NCI-H2107 (cell line): ENCODE results near the gene TBC1D22A.
A peak's percentile ranks its signal among the peaks of the same experiment; 100 is the strongest.

Experiments used
- DNase-seq: peaks from one replicate; lab custom pipeline; 2025; lab: John Stamatoyannopoulos, UW

The TBC1D22A gene

DNA sequence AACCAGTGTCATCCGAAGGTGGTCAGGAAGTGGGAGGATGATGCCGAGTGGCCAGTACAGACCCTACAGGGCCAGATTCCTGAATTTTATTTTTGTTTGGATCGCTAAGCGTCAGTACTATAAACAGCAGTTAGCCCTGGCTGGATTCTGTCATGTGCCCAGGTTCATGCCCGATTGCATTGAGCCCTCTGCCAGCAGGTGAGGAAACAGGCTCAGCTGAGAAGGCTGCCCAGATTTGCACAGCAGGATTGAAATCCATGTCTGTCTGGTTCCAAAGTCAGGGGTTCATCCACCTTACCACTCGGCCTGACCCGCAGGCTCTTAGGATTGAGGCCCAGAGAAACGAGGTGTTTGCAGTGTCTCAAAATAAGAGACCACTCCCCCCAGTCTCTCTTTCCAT lies 9.1 kb upstream of the TBC1D22A start:
- DNase-seq: no peak

DNA sequence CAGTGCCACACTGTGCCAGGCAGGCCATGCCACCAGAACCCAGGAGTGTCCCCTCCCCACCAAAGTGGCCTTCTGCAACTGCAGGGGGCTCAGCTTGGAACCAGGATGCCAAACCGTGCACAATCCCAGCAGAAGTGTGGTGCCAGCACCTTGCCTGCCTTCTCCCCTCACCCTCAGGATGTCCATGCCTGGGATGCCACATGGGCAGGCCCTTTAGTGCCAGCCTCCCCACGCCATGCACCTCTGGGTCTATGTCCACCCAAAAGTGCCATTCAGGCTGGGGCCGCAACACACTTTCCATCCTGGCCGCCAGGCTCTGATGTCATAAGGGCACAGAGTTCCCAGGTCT lies 8.7 kb upstream of the TBC1D22A start:
- DNase-seq: no peak

DNA sequence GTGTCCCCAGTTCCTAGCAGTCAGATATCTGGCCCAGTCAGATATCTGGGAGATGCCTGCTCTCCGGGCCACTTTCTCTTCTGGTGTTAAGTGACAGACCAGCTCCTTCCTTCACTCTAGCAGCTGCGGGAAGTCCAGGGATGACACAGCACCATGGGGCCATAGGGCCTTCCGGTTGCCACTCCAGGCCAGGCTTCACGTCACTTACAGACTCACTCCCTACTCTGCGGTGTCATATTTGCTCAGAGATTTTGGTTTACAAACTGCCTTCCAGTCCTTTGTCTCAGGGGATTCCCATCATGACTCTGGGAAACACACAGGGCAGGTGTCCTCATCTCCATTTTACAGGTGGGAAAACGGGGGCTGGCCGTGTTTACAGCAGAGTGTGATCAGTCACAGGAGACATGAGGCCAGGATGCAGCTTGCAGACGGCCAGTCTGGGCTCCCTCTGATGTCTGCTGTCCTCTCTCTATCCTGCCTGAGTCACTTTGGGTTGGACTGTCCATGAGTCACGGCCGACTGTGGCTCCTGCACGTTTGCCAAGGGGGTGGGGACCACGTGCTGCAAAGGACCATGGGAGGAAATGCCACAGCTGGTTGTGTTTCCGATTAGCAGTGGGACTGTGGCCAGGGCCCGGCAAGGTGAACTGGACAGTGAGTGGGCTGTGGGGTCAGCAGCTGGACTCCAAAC lies 8.2 kb upstream of the TBC1D22A start:
- DNase-seq: no peak

DNA sequence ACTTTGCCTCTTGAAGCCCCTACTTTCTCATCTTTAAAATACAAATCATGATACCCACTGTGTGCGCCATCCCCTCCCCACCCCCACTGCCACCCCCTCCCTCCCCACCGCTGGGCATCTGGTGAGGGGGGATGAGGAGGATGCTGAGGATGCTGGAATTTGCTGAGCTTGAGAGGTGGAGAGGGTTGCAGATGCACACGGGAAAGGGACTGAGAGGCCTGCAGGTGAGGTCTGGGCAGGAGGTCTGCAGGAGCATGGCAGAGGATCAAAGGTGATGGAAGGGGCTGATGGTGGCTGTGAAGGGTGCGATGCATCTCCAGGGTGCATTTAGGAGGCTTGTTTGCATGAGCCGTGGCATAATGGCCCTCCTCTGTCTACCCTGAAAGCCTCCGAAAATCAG lies 7.6 kb upstream of the TBC1D22A start:
- DNase-seq: no peak

DNA sequence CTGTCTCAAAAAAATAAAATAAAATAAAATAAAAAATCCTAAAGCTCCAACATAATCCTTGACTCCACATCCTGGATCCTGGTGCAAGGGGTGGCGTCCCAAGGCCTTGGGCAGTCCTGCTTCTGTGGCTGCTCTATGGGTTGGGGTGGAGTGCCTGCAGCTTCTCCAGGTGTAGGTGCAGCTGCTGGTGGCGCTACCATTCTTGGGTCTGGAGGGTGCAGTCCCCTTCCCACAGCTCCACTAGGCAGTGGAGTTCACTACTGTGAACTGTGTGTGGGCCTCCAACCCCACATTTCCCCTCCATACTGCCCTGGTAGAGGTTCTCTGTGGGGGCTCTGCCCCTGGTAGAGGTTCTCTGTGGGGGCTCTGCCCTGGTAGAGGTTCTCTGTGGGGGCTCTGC lies 6.9 kb upstream of the TBC1D22A start:
- no peak for DNase-seq

DNA sequence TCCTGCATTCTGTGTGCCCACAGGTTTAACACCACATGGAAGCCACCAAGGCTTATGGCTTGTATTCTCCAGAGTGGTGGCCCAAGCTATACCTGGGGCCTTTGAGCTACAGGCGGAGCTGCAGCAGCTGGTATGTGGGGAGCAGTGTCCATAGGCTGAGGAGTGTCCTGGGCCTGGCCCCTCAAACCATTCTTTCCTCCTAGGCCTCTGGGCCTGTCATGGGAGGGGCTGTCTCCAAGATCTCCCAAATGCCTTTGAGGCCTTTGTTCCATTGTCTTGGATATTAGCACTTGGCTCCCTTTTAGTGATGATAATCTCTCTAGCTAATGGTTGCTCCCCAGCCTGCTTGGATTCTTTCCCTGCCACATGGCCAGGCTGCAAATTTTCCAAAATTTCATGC lies 6.4 kb upstream of the TBC1D22A start:
- DNase-seq: no peak

DNA sequence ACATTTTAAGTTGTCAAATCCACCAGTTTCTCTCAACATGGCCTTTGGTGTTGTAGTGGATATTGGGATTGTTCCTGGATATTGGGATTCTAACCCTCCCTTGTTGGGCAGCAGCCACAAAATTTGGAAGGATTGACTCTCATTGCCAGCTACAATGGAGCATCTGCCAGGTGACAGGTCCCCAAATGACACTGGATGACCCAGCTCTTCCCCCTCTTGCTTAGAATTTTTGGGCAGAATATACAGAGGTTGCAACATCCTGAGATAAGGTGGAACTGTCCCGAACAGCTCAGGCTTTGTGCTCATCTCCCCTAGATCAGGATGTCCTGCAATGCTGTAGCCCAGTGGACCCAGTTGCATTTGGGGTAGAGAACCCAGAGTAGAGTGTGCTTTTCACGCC lies 5.3 kb upstream of the TBC1D22A start:
- no peak for DNase-seq

DNA sequence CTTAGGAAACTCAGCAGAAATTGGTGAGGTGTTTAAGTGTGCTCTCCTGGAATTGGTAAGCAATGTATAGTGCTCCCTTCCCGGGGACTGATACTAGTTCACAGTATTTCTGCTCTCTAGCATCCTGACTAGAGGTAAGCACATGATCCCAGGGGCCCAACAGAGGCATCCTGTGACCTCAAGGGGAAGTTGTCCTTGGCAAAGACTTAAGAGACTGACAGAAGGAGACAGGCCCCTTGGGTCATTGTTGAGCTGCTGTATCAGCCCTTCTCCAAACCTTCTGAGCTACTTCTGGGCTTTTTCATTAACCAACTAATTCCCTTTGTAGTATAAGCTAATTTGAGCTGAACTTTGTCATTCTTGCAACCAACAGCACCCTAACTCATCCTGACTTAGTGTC lies 4.3 kb upstream of the TBC1D22A start:
- DNase-seq: no peak

DNA sequence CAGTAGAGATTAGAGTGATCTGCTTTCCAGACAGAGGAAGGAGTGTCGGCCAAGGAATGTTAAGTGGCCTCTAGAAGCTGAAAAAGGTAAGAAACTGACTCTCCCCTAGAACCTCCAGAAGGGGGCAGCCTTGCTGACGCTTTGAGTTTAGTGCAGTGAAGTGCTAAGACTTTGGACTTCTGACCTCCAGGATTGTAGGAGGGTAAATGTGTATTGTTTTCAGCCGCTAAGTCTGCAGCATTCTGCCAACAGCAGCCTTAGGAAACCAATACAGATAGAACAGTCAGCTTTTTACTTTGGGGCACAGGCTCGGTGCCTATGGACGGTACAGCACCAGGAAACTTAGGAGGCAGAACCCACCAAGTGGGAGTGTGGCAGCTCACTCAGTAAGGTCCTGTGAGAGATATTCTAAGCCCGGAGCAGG lies 3.6 kb upstream of the TBC1D22A start:
- no peak for DNase-seq

DNA sequence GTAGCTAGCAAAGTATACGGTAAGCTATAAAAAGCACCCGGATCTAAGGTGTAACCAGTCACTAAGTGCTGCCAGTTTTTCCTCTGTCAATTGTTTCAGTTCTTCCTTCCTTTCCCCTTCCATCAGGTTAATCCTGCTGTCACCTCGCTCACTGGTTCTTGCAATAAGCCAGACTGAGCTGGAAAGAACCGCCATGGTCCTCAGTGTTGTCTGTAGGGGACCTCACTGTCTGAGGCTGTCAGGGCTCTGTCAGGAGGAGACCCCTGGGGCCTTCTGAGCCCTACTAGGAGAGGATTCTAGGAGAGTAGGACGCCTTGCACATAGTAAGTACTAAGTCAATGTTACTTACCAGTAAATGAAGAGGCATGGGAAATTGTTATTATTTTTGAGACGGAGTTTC lies 1.4 kb upstream of the TBC1D22A start:
- no peak for DNase-seq

DNA sequence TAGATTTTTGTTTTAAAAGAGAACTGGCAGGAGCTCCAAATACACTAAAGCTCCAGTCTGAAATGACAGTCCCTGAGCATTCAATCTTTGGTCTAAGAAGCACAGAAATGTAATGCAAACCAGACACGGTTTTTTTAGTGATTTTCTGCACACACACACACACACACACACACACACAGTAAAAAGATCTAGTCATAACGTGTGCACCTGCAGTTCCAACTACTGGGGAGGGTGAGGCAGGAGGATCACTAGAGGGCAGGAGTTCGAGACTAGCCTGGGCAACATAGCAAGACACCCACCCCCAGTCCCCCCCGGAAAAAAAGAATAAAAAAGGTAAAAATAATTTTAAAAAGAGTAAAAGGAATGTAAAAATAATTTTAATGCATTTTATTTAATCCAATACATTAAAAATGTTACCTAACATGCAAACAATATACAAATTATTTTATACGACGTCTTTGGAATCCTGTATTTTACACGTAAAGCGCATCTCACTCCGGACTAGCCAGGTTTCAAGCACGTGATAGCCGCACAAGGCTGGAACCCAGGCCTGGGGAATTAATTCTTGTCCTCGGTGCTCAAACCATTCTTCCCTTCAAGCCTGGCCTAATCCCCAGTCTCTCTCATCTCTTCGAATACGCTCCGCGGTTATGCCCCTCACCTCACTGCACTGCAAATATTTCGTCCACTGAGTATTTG lies 762 bp upstream of the TBC1D22A start:
- DNase-seq: no peak

DNA sequence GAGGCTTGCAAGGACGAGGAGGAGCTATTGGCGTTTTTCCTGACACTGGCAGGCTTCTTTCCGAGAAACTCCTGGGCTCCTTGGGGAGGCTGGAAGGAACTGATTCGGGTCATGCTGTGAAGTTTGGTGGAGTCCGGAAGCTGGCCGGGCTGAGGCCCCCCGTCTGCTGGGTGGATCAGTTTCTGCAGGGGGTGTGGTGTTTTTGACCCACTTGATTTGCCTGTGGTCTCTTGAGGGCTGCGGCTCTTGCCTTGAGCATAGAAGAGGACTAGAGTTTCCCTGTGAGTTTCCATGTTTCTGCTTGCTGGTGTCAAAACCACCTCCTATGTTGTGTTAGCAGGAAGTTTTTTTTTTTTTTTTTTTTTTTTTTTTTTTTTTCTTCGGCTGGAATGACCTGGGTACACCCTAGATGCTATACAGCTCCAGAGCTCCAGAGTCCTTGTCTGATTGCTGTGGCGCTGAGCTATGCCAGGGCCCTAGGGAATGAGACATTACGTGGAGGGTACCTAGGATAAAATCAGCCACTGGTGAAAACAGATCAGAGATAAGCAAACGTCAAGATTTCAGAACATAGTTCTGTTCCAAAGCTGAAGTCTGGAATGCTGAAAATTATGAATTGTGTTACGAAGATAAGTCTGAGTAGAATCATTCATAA lies 728 bp downstream of the TBC1D22A start:
- no peak for DNase-seq

DNA sequence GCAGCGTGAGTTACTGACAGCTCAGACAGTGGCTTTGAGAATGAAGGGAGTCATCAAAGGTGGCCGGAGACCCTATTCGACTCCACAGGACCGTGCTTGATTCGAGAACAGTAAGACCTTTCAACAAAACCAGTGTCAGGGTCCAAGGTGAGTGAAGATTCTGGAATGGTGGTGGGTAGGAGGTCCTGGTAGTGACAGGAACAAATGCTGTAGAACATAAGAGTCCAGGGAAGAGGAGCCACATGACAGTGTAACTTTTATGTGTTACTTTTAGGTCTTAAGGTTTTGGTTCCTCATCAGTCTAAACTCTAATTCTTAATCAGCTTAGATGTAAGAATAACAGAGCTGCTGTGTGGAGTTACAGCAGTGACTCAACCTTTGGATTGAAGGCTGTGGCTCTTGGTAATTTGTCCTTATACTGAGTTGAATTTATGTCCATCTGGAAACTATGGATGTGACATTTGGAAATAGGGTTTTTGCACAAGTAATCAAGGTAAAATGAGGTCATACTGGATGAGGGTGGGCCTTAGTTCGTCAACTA lies 1.8 kb downstream of the TBC1D22A start:
- no peak for DNase-seq

DNA sequence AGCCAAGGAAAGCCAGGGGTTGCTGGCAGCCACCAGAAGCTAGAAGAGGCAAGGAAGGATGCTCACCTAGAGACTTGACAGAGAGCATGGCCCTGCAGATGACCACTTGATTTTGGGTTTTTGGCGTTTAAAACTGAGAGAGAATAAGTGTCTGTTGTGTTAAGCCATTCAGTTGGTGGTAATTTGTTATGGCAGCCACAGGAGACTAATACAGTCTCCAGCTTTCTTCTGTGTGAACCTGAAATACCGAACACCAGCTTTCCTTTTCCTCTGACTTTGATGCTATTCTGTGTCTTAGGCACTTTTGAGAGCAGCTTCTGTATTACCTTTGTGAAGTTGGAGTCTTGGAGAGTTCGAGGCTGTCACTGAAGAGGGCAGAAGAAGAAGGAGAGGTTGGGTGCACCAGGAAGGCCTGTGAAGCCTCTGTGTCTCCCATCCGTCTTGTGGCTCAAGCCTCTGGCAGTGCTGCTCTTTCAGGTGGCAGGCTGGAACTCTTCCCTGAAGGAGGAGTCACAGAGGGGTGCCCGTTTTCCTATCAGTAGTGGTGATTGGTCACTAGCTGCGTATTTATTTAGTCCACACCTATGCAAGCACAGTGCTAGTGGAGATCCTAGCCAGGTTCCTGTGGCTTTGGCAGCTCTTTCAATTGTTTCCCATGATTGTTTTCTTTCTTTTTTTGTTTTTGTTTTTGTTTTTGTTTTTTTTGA lies 2.5 kb downstream of the TBC1D22A start:
- DNase-seq: no peak

DNA sequence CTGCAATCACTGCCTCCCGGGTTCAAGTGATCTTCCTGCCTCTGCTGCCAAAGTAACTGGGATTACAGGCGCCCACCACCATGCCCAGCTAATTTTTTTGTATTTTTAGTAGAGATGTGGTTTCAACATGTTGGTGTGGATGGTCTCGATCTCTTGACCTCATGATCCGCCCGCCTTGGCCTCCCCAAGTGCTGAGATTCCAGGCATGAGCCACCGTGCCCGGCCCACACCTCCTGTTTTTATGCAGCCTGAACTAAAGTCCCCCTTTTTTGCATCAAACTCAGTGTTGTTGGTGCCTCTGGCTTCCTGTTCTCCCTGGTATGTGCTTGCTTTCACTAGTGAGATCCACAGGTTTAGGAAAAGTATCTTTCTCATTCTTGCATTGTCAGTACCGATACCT lies 4.2 kb downstream of the TBC1D22A start:
- DNase-seq: no peak

DNA sequence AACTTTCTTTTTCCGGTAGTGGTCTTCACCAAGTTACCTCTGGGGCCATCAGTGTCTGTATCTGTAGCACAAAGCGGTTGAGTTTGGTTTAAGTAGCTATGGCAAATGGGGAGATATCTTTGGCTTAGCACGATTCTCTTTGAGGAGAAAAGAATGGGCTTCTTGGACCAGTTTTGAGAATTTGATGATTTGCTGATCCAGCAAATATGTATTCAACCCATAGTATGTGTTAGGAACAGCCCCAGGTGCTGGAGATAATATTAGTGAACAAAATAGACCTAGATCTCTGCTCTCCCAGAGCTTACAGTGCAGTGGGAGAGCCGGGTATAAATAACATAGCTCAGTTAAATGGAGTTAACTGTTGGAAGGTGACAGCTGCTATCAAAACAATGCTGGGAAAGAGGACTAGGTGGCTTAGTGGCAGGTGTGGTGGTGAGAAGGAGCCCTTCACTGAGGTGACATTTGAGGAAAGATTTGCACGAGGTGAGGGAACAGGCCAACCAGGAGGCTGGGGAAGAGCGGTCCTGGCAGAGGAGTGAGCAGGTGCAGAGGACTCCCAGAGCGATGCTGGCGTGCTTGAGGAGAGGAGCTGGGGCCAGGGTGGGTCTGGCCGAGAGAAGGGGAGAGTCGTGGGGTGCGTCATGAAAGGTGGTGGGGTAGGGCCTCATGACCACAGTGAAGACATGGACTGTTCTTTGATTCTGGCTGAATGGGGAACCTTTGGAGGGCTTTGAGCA lies 5.0 kb downstream of the TBC1D22A start:
- peak; percentile 55 for DNase-seq

DNA sequence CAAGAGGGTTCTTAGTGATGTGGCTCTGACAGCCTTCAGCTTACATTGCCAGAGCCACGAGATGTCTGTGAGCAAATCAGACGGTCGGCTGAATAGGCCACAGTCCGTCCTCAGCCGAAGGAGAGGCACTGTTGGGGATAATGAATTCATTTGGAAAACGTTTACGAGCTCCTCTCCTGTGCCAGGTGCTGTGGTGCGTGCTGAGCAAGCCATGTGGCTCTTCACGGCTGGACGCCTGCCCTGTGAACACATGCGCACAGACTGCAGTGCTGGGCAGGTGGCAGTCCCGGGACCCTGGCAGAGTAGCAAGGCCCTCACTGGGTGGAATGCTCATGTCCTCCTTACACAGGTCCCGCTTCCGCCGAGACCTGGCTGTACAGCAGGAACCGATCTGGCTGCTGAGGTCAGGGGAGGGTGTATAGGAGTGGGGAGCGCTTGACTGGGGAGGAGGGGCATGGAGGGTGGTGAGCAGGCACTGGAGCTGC lies 6.8 kb downstream of the TBC1D22A start:
- peak; percentile 58 for DNase-seq

DNA sequence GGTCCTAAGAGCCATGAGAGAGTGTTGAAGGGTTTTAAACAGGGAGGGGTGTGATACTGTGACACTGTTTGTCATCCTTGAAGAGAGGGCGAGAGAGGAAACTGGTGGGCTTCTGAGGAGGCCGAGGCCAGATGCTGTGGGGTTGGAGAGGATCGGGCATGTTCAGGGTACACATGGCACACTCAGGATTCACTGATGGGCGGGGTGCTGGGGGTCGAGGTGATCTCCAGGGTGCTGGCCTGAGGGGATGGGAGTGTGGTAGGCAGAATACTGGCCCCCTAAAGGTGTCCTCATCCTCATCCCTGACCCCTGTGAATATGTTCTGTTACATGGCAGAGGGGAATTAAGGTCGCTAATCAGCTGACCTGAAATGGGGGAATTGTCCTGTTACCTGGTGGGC lies 7.3 kb downstream of the TBC1D22A start:
- DNase-seq: no peak

DNA sequence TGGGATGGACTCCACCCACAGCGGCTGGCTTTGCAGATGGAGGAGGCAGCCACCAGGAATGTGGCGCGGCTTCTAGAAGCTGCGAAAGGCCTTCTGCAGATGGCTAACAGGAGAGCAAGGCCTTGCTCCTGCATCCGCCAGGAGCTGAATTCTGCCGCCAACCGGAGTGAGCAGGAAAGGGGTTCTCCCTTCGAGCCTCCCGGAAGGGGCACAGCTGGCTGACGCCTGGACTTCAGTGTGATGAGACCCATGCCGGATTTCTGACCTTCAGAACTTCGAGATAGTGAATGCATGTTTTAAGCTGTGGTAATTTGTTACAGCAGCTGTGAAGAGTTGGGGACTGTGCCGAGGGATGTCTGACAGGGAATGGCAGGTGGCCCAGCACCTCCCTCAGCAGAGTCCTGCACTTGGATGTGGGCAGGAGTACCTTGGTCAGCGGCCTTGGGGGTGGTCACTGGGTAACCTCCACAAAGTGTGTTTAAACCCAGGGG lies 7.7 kb downstream of the TBC1D22A start:
- DNase-seq: no peak

DNA sequence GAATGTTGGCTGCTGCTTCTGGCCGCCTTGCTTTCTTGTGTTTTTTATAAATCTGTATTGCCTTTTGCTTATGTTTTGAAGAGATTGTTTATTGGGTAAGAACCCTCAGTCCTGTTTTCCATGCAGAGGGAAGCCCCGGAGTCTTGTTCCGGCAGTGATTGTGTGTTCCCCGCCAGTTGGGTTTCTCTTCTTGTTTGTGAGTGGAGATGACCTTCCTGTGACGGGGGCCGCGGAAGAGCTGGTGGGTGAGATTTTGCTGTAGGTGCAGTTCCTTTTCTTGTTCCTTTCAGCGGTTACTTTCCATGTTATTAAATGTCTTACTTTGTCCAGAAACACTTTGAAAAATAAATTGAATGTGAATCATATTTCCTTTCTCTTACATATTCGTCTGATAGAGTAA lies 8.3 kb downstream of the TBC1D22A start:
- DNase-seq: no peak

DNA sequence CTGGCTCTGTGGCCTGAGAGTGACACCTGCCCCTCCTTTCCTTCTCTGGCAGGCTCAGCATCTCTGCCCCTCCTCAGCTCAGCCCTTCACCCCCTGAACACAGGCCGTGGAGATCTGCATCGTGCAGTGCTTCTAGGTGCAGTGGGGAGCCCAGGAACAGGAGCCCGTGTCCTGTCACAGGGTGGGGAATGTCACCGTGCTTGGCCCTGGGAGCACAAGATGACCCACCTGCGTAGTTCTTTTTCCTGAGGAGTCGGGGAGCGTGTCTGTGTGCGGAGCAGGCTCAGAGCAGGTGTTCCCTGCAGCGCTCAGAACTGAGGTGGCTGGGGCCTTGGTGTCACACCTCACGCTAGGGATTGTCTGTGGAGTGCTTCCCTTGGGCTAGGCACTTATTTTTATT lies 10.6 kb downstream of the TBC1D22A start:
- no peak for DNase-seq
